Skeletal muscle tissue (tissue), 4 donors: ENCODE data around the gene HHIPL1. TPM values are rescaled to one million over a fixed set of nuclear protein-coding genes. Genes with fewer than 3 reads are reported as not detected.

Experiments used
- H3K27ac ChIP-seq: one replicate; pipeline ENCODE4 v1.7.0; 2013; ENCODE audit warnings: mild to moderate bottlenecking, low read depth, low read length, inconsistent platforms
- H3K27me3 ChIP-seq, 3 donors: one replicate each; pipeline ENCODE4 v1.7.0; 2013; ENCODE audit warnings: low read length in 3 of 3; ENCODE audit not compliant: control insufficient read depth in 3 of 3, insufficient read depth in 3 of 3
- H3K36me3 ChIP-seq, 3 donors: one replicate each; pipeline ENCODE4 v1.7.0; 2013; ENCODE audit warnings: low read length in 3 of 3; ENCODE audit not compliant: control insufficient read depth in 3 of 3, insufficient read depth in 3 of 3
- H3K4me1 ChIP-seq, 3 donors: one replicate each; pipeline ENCODE4 v1.7.0; 2013; ENCODE audit warnings: low read length in 3 of 3, mild to moderate bottlenecking in 3 of 3; ENCODE audit not compliant: control insufficient read depth in 3 of 3, insufficient read depth in 3 of 3
- H3K4me3 ChIP-seq, 3 donors: one replicate each; pipeline ENCODE4 v1.7.0; 2013; ENCODE audit warnings: low read length in 3 of 3
- H3K9ac ChIP-seq, 3 donors: one replicate each; pipeline ENCODE4 v1.7.0; 2013; ENCODE audit warnings: low read length in 3 of 3, mild to moderate bottlenecking in 3 of 3, moderate library complexity in 2 of 3, low read depth in 1 of 3
- H3K9me3 ChIP-seq, 3 donors: one replicate each; pipeline ENCODE4 v1.7.0; 2013; ENCODE audit warnings: low read length in 3 of 3; ENCODE audit not compliant: control insufficient read depth in 3 of 3
- total RNA-seq: library from RNA; depleted of rRNA; stranded (reverse); fragments of >200 nt; gene quantifications from one replicate; pipeline ENCODE4 v1.2.3, GENCODE V29; 2014
- donor health status: Osteomylitis.

HHIPL1 gene
- total RNA-seq, 1 donor from 2014 or later = 2.6 TPM

GRCh38 chr14:99727096-99727870 is 82.4 kb downstream of the HHIPL1 start:
- peaks cover 16 to 17% (median 17%) of the 10 kb centered on the region in 3 donors for H3K4me1 ChIP-seq
- peaks cover 0 to 6% (median 3%) of the 10 kb centered on the region in 3 donors for H3K27me3 ChIP-seq
- H3K9me3 ChIP-seq = no peaks in the 10 kb centered on the region
- H3K36me3 ChIP-seq = no peaks in the 10 kb centered on the region
- H3K9ac ChIP-seq = no peak overlapping the region
- no peak overlapping the region for H3K27ac ChIP-seq
- H3K4me3 ChIP-seq = no peak overlapping the region

GRCh38 chr14:99728231-99728920 is 83.4 kb downstream of the HHIPL1 start:
- no peak overlapping the region for H3K27ac ChIP-seq
- peaks cover 0 to 6% (median 3%) of the 10 kb centered on the region in 3 donors for H3K27me3 ChIP-seq
- peaks cover 21 to 28% (median 26%) of the 10 kb centered on the region in 3 donors for H3K4me1 ChIP-seq
- no peak overlapping the region for H3K9ac ChIP-seq
- no peaks in the 10 kb centered on the region for H3K36me3 ChIP-seq
- H3K9me3 ChIP-seq = no peaks in the 10 kb centered on the region
- H3K4me3 ChIP-seq = no peak overlapping the region

- no peak overlapping the region for H3K4me3 ChIP-seq
- H3K36me3 ChIP-seq = no peaks in the 10 kb centered on the region
- peaks cover 26 to 35% (median 32%) of the 10 kb centered on the region in 3 donors for H3K4me1 ChIP-seq
- H3K27me3 ChIP-seq = peaks cover 0 to 6% (median 3%) of the 10 kb centered on the region in 3 donors
- H3K27ac ChIP-seq = no peak overlapping the region
- H3K9me3 ChIP-seq = no peaks in the 10 kb centered on the region
- no peak overlapping the region for H3K9ac ChIP-seq
Measured at GRCh38 chr14:99728981-99729451, 84.1 kb downstream of the HHIPL1 start.

Other genes with a start within 250 kb of the HHIPL1 start
- 112 TPM for gene SETD3, start 164.3 kb upstream of the HHIPL1 start, total RNA-seq
- gene CCNK, start 163.7 kb upstream of the HHIPL1 start, total RNA-seq = 19.8 TPM
- gene CCDC85C, start 40.9 kb upstream of the HHIPL1 start, total RNA-seq = 1.6 TPM
- gene CYP46A1, start 39.2 kb downstream of the HHIPL1 start, total RNA-seq = 2.1 TPM
- gene EML1, start 148.3 kb downstream of the HHIPL1 start, total RNA-seq = 37.6 TPM